Naive B cell (primary cell): Measurements from ENCODE around the gene ADAM12. TPM values are rescaled to one million over a fixed set of nuclear protein-coding genes. Genes with fewer than 3 reads are reported as not detected.
A peak's percentile ranks its signal among the peaks of the same experiment; 100 is the strongest.
"Not testable (repeated sequence)": the region's sequence is repeated elsewhere in the genome, so short reads cannot be mapped to it uniquely, and the experiment has no call there.

Experiments
- ATAC-seq, 2 donors: fragments of 150-1000 bp; cut with Tn5 transposase; 2 replicates each; pipeline ENCODE4 v1.10.0; 2021; ENCODE audit warnings: low read depth in 2 of 2, mild to moderate bottlenecking in 2 of 2, moderate library complexity in 2 of 2
- DNase-seq: peaks from one replicate; pipeline ENCODE4 v3.0.0; 2022
- H3K27ac Mint-ChIP-seq, 6 donors: one replicate each; pipeline ENCODE4 v1.8.0; 2020 to 2022; ENCODE audit warnings: mild to moderate bottlenecking in 6 of 6, mixed read lengths in 6 of 6, moderate library complexity in 5 of 6, inconsistent platforms in 2 of 6
- H3K27me3 Mint-ChIP-seq, 3 donors: one replicate each; pipeline ENCODE4 v1.8.0; 2021 to 2022; ENCODE audit warnings: mixed read lengths in 3 of 3, mild to moderate bottlenecking in 1 of 3
- H3K36me3 Mint-ChIP-seq, 2 donors: one replicate each; pipeline ENCODE4 v1.8.0; 2020 to 2022; ENCODE audit warnings: mixed read lengths in 2 of 2, inconsistent platforms in 1 of 2, mild to moderate bottlenecking in 1 of 2
- H3K4me1 Mint-ChIP-seq, 3 donors: one replicate each; pipeline ENCODE4 v1.8.0; 2020 to 2022; ENCODE audit warnings: mixed read lengths in 3 of 3, inconsistent platforms in 1 of 3, mild to moderate bottlenecking in 1 of 3, moderate library complexity in 1 of 3
- H3K4me3 Mint-ChIP-seq, 8 donors: one replicate each; pipeline ENCODE4 v1.8.0; 2020 to 2022; ENCODE audit warnings: mild to moderate bottlenecking in 8 of 8, mixed read lengths in 8 of 8, moderate library complexity in 8 of 8, inconsistent platforms in 2 of 8
- H3K9me3 Mint-ChIP-seq, 7 donors: one replicate each; pipeline ENCODE4 v1.8.0; 2020 to 2022; ENCODE audit warnings: mixed read lengths in 7 of 7, mild to moderate bottlenecking in 5 of 7, inconsistent platforms in 2 of 7, moderate library complexity in 1 of 7
- polyA plus RNA-seq, 6 donors: library from polyadenylated mRNA; unstranded; fragments of 300-500 nt; fragmentation: Illumina TruSeq; gene quantifications; one replicate each; pipeline ENCODE4 v1.2.3, GENCODE V29; 2021; ENCODE audit warnings: low read depth in 6 of 6

The ADAM12 gene
- polyA plus RNA-seq, 6 donors from 2014 or later, result 0.07 to 0.08 TPM; not detected in 4

- DNase-seq (no peak), ATAC-seq (no peak)
- Mint-ChIP-seq H3K4me1 (no peaks in the 10 kb centered on the region), H3K4me3 (no peak overlapping the region), H3K27me3 (peaks cover 0 to 18% (median 9%) of the 10 kb centered on the region in 3 donors), H3K27ac (no peak overlapping the region), H3K9me3 (peaks cover 0 to 16% (median 2%) of the 10 kb centered on the region in 7 donors), H3K36me3 (no peaks in the 10 kb centered on the region)
Observed at GRCh38 chr10:126349676-126350075, 38.6 kb downstream of the ADAM12 start.

GRCh38 chr10:126349101-126349500 is 39.2 kb downstream of the ADAM12 start:
- Mint-ChIP-seq H3K36me3 (no peaks in the 10 kb centered on the region), H3K27me3 (peaks cover 0 to 18% (median 9%) of the 10 kb centered on the region in 3 donors), H3K27ac (no peak overlapping the region), H3K4me3 (no peak overlapping the region), H3K4me1 (no peaks in the 10 kb centered on the region), H3K9me3 (peaks cover 0 to 21% (median 3%) of the 10 kb centered on the region in 7 donors)
- no peak for ATAC-seq
- DNase-seq, result no peak

GRCh38 chr10:126343496-126343895 is 44.8 kb downstream of the ADAM12 start:
- not testable (repeated sequence) for H3K27me3 Mint-ChIP-seq, H3K27ac Mint-ChIP-seq, H3K4me1 Mint-ChIP-seq, H3K36me3 Mint-ChIP-seq, DNase-seq, H3K4me3 Mint-ChIP-seq, ATAC-seq
- peaks cover 0 to 22% (median 9%) of the 10 kb centered on the region in 7 donors for H3K9me3 Mint-ChIP-seq

DNA sequence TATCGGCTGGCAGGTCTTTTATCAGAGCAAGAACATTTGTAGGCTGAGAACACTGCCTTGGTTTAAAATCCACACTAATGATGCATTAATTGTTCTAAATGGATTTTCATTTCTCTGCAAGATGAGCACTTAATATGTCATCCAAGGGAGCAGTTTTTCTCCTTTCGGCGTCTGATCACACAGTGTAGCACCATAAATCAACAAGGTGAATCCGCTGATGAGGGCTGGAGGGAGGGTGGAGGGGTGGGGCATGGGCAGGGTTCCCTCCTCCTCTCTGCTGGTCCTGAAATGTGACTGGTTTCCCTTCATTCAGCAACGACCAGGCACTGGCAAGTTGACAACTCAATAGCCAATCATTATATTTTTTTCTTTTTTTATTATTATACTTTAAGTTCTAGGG is 45.6 kb downstream of the ADAM12 start:
- Mint-ChIP-seq H3K4me3 (no peak overlapping the region), H3K36me3 (no peaks in the 10 kb centered on the region), H3K27ac (peak overlapping the region in 1 of 6 donors; percentile 4), H3K27me3 (peaks cover 0 to 4% (median 4%) of the 10 kb centered on the region in 3 donors), H3K9me3 (peaks cover 0 to 22% (median 9%) of the 10 kb centered on the region in 7 donors), H3K4me1 (no peaks in the 10 kb centered on the region)
- ATAC-seq (no peak), DNase-seq (no peak)

- no peak for ATAC-seq
- H3K27ac Mint-ChIP-seq, result no peak overlapping the region
Observed at GRCh38 chr10:126341491-126341890, 46.8 kb downstream of the ADAM12 start.

DNA sequence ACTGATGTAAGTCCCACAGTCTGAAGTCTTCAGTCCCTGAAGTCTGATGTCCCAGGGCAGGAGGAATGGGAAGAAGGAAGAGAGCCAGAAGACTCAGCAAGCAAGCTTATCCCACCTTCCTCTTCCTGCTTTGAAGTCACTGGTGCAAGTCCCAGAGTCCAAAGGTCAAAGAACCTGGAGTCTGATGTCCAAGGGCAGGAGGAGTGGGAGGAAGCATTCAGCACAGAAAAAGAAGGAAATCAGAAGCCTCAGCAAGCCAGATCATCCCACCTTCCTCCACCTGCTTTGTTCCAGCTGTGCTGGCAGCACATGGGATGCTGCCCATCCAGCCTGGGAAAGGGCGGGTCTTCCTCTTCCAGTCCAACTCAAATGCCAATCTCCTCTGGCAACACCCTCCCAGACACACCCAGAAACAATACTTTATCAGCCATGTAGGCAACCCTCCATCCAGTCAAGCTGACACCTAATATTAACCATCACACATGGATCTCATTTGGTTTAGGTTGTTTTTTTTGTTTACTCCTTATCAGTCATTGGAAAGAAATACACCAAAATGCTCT is 50.9 kb downstream of the ADAM12 start:
- Mint-ChIP-seq H3K36me3 (no peaks in the 10 kb centered on the region), H3K27me3 (peaks cover 0 to 4% (median 0%) of the 10 kb centered on the region in 3 donors), H3K4me1 (no peaks in the 10 kb centered on the region), H3K9me3 (peaks cover 0 to 10% (median 2%) of the 10 kb centered on the region in 7 donors), H3K27ac (no peak overlapping the region), H3K4me3 (no peak overlapping the region)
- ATAC-seq, result no peak
- DNase-seq, result no peak

More at GRCh38 chr10:126341491-126341890, 46.8 kb downstream of the ADAM12 start:
- H3K4me3 Mint-ChIP-seq, result no peak overlapping the region
- no peak for DNase-seq
- H3K9me3 Mint-ChIP-seq, result peaks cover 0 to 16% (median 9%) of the 10 kb centered on the region in 7 donors
- H3K36me3 Mint-ChIP-seq, result no peaks in the 10 kb centered on the region
- H3K4me1 Mint-ChIP-seq, result no peaks in the 10 kb centered on the region
- peaks cover 0 to 4% (median 0%) of the 10 kb centered on the region in 3 donors for H3K27me3 Mint-ChIP-seq

DNA sequence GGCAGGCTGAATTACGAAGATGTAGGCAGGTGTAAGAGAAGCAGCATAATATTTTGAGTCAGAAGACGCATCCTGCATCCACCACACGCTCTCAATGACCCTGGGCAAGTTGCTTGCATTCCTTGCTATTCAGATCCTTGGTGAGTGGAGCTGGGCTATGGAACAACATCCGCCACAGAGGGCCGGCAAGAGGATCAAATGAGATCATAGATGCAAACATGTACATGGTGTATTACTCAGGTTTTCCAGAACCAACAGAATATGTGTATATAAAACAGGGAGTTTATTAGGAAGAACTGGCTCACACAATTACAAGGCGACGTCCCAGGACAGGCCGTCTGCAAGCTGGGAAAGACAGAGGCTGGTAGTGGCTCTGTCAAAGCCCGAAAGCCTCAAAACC is 51.5 kb downstream of the ADAM12 start:
- no peak for DNase-seq
- ATAC-seq, result no peak
- H3K27me3 Mint-ChIP-seq, result peaks cover 0 to 4% (median 0%) of the 10 kb centered on the region in 3 donors
- H3K9me3 Mint-ChIP-seq, result peaks cover 0 to 10% (median 0%) of the 10 kb centered on the region in 7 donors
- no peaks in the 10 kb centered on the region for H3K4me1 Mint-ChIP-seq
- no peaks in the 10 kb centered on the region for H3K36me3 Mint-ChIP-seq
- H3K27ac Mint-ChIP-seq, result no peak overlapping the region
- H3K4me3 Mint-ChIP-seq, result no peak overlapping the region

DNA sequence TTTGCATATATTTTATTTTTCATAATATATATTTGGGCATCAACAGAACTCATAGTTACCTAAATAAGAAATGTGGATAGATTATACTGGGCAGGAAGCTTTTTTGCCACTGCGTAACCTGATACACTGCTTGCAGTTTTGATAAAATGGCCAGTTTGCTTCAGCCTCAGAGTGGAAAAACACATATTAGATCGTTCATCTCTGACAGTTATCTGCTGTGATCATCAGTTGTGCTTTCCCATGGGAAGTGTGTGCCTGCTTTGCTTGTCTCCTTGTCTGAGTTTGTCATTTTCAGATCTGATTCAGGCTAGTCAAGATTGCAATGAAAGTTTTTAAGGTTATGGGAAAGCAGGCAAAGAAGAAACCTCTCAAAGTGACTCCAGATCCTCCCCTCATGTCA is 54.0 kb downstream of the ADAM12 start:
- Mint-ChIP-seq H3K36me3 (no peaks in the 10 kb centered on the region), H3K27me3 (peaks cover 0 to under 1% (median 0%) of the 10 kb centered on the region in 3 donors), H3K9me3 (peaks cover 0 to 2% (median 0%) of the 10 kb centered on the region in 7 donors), H3K27ac (no peak overlapping the region), H3K4me3 (no peak overlapping the region), H3K4me1 (no peaks in the 10 kb centered on the region)
- DNase-seq (no peak), ATAC-seq (no peak)

- no peaks in the 10 kb centered on the region for H3K36me3 Mint-ChIP-seq
- H3K4me1 Mint-ChIP-seq, result no peaks in the 10 kb centered on the region
- no peak overlapping the region for H3K27ac Mint-ChIP-seq
- ATAC-seq, result no peak
- no peaks in the 10 kb centered on the region for H3K9me3 Mint-ChIP-seq
- no peaks in the 10 kb centered on the region for H3K27me3 Mint-ChIP-seq
- no peak for DNase-seq
- no peak overlapping the region for H3K4me3 Mint-ChIP-seq
Observed at GRCh38 chr10:126332576-126332975, 55.7 kb downstream of the ADAM12 start.

DNA sequence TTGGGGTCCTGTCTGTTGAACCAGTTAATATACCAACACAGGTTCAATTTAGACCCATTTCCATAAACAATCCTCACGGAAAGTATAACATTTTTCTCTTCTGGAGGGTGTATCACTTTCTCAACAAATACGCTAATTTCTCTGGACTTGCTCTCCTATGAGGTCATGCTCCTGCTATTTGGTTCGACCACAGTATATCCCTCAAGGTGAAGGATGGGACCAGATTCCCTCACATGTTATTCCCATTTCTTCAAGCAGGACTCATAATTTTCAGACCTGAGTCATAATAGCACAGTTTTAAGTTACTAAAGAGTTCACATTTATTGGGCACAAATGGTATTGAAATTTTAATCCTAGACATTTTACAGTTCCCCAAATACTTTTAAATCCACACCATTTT is 57.2 kb downstream of the ADAM12 start:
- Mint-ChIP-seq H3K27ac (no peak overlapping the region), H3K4me1 (no peaks in the 10 kb centered on the region), H3K9me3 (peaks cover 0 to 5% (median 0%) of the 10 kb centered on the region in 7 donors), H3K4me3 (no peak overlapping the region), H3K27me3 (peaks cover 0 to 8% (median 5%) of the 10 kb centered on the region in 3 donors), H3K36me3 (no peaks in the 10 kb centered on the region)
- ATAC-seq (no peak), DNase-seq (no peak)

- no peak for DNase-seq
- H3K27me3 Mint-ChIP-seq, result peaks cover 10 to 16% (median 11%) of the 10 kb centered on the region in 3 donors
- no peaks in the 10 kb centered on the region for H3K4me1 Mint-ChIP-seq
- H3K27ac Mint-ChIP-seq, result no peak overlapping the region
- peaks cover 0 to 11% (median 2%) of the 10 kb centered on the region in 7 donors for H3K9me3 Mint-ChIP-seq
- ATAC-seq, result no peak
- no peak overlapping the region for H3K4me3 Mint-ChIP-seq
- H3K36me3 Mint-ChIP-seq, result peaks cover 0 to 7% of the 10 kb centered on the region in 2 donors
Observed at GRCh38 chr10:126324826-126325225, 63.5 kb downstream of the ADAM12 start.

DNA sequence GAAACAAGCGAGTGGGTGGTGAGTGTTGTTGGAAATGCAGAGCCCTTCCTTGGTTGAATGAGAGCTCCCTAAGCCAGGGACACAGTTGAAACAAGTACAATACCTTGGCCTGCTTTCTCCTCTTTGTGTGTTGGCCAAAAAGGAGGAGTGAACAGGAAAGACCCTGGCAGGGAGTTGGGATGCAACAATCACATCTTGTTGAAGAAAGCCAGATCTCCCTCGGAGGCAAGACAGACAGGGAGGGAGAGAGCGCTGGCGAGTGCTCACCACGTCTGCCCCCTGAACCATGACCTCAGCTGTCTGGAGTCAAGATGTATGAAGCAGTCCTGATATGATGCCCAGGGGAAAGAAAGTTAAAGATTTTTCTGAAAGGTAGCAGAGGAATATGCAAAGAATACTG is 66.8 kb downstream of the ADAM12 start:
- no peak overlapping the region for H3K4me3 Mint-ChIP-seq

GRCh38 chr10:126317751-126318150 is 70.5 kb downstream of the ADAM12 start:
- Mint-ChIP-seq H3K36me3 (no peaks in the 10 kb centered on the region), H3K27me3 (peaks cover 0 to 6% (median 4%) of the 10 kb centered on the region in 3 donors), H3K27ac (no peak overlapping the region), H3K4me1 (no peaks in the 10 kb centered on the region), H3K4me3 (no peak overlapping the region), H3K9me3 (no peaks in the 10 kb centered on the region)
- ATAC-seq (no peak), DNase-seq (no peak)

More for the DNA sequence above, 66.8 kb downstream of the ADAM12 start:
- peaks cover 0 to 6% (median 2%) of the 10 kb centered on the region in 7 donors for H3K9me3 Mint-ChIP-seq
- ATAC-seq (no peak), DNase-seq (no peak)
- H3K27me3 Mint-ChIP-seq, result peaks cover 5 to 11% (median 9%) of the 10 kb centered on the region in 3 donors
- H3K4me1 Mint-ChIP-seq, result no peaks in the 10 kb centered on the region
- H3K36me3 Mint-ChIP-seq, result peaks cover 0 to 7% of the 10 kb centered on the region in 2 donors
- no peak overlapping the region for H3K27ac Mint-ChIP-seq

- ATAC-seq, result no peak
- Mint-ChIP-seq H3K27ac (no peak overlapping the region), H3K4me1 (no peaks in the 10 kb centered on the region)
Observed at GRCh38 chr10:126315494-126316177, 72.6 kb downstream of the ADAM12 start.

More at GRCh38 chr10:126315494-126316177, 72.6 kb downstream of the ADAM12 start:
- H3K4me3 Mint-ChIP-seq, result no peak overlapping the region
- no peaks in the 10 kb centered on the region for H3K36me3 Mint-ChIP-seq
- H3K9me3 Mint-ChIP-seq, result no peaks in the 10 kb centered on the region
- peaks cover 5 to 15% (median 8%) of the 10 kb centered on the region in 3 donors for H3K27me3 Mint-ChIP-seq
- no peak for DNase-seq
